NB4 (cell line): ENCODE data around the gene KATNA1.

Source experiments
- MYC ChIP-seq: IDR thresholded peaks from 2 replicates; pipeline ENCODE4 v1.6.1; 2011; ENCODE audit warnings: low read depth, low read length
- POLR2A ChIP-seq: IDR thresholded peaks from 2 replicates; pipeline ENCODE4 v1.6.1; 2011; ENCODE audit warnings: mild to moderate bottlenecking; ENCODE audit not compliant: insufficient read length; ENCODE audit errors: extremely low read depth

GRCh38 chr6:149648148-149649145 is at the start of gene KATNA1:
- peak; percentile 66 for TF ChIP-seq POLR2A
- peak; percentile 51; the same call in 1 of the 2 replicates for TF ChIP-seq MYC
